Nucleus accumbens (tissue), 56 donors: ENCODE results near the gene PAPLN.
A peak's percentile ranks its signal among the peaks of the same experiment; 100 is the strongest.

Source experiments
- DNase-seq, 56 donors: peaks; one replicate each; lab custom pipeline; 2025; lab: John Stamatoyannopoulos, UW

Gene PAPLN

GRCh38 chr14:73243341-73243740 is 6.0 kb downstream of the PAPLN start:
- no peak for DNase-seq

- DNase-seq, result no peak
Observed at GRCh38 chr14:73243748-73244147, 6.4 kb downstream of the PAPLN start.

GRCh38 chr14:73244541-73245290 is 7.4 kb downstream of the PAPLN start:
- no peak for DNase-seq

GRCh38 chr14:73245480-73246325 is 8.4 kb downstream of the PAPLN start:
- DNase-seq, result peak in 1 of 56 donors; percentile 12

GRCh38 chr14:73246387-73247150 is 9.3 kb downstream of the PAPLN start:
- no peak for DNase-seq

GRCh38 chr14:73248108-73248868 is 11.0 kb downstream of the PAPLN start:
- no peak for DNase-seq

- DNase-seq, result no peak
Observed at GRCh38 chr14:73249108-73249507, 11.8 kb downstream of the PAPLN start.

GRCh38 chr14:73249564-73250316 is 12.4 kb downstream of the PAPLN start:
- no peak for DNase-seq

- DNase-seq, result no peak
Observed at GRCh38 chr14:73250317-73250713, 13.0 kb downstream of the PAPLN start.

GRCh38 chr14:73250781-73251500 is 13.6 kb downstream of the PAPLN start:
- DNase-seq, result no peak

GRCh38 chr14:73251516-73252215 is 14.4 kb downstream of the PAPLN start:
- DNase-seq, result no peak

GRCh38 chr14:73252491-73253322 is 15.4 kb downstream of the PAPLN start:
- no peak for DNase-seq

- no peak for DNase-seq
Observed at GRCh38 chr14:73253323-73253610, 16.0 kb downstream of the PAPLN start.

- DNase-seq, result no peak
Observed at GRCh38 chr14:73253721-73254120, 16.4 kb downstream of the PAPLN start.

GRCh38 chr14:73254247-73255004 is 17.1 kb downstream of the PAPLN start:
- DNase-seq, result no peak

GRCh38 chr14:73255005-73255400 is 17.7 kb downstream of the PAPLN start:
- no peak for DNase-seq

GRCh38 chr14:73255693-73256225 is 18.5 kb downstream of the PAPLN start:
- DNase-seq, result no peak
